DND-41 (cell line): ENCODE results near the gene ZIC2.

Source experiments
- CTCF ChIP-seq: IDR thresholded peaks from 2 replicates; pipeline ENCODE4 v1.5.1; 2012; ENCODE audit warnings: borderline replicate concordance, low read length, moderate library complexity, mild to moderate bottlenecking; ENCODE audit not compliant: poor library complexity, severe bottlenecking; ENCODE audit errors: extremely low read depth
- EZH2 ChIP-seq: IDR thresholded peaks from 3 replicates; pipeline ENCODE4 v1.6.1; 2012; ENCODE audit warnings: borderline replicate concordance, low read depth, mild to moderate bottlenecking, moderate library complexity, low read length, inconsistent platforms; ENCODE audit not compliant: severe bottlenecking

DNA sequence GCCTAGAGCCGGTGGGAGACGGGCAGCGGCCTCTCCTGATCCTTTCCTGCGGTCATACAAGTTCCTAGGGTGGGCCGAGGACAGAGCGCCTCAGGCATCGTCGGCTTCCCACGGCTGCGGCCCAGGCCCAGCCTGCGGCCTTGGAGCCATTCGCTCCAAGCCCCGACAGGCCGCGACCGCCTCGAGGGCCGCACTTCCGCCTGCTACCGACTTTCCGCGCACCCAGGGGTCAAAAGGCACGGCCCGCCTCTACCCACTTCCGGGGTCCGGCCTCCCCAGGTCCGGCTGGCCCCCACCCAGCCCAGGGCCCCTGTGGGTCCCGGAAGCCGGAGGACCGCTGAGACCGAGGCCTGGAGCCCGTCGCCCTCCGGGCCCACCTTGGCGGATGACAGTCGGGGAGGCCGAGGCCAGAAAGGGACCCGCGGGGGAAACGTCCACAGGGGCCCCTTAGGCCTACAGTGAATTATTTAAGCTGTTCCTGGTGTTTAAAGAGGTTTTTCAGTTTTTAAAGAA is 16.2 kb downstream of the ZIC2 start:
- TF ChIP-seq CTCF: no peak
- TF ChIP-seq EZH2: no peak
